IMR-90 (cell line): ENCODE data around the gene STIM1. TPM values are rescaled to one million over a fixed set of nuclear protein-coding genes. Genes with fewer than 3 reads are reported as not detected.

Experiments used
- CEBPB ChIP-seq: IDR thresholded peaks from 2 replicates; pipeline ENCODE4 v1.6.1; 2012; ENCODE audit warnings: low read depth, low read length, improper control_type of control experiment
- MAFK ChIP-seq: IDR thresholded peaks from 2 replicates; pipeline ENCODE4 v1.6.1; 2012; ENCODE audit warnings: low read depth, low read length, improper control_type of control experiment
- MXI1 ChIP-seq: IDR thresholded peaks from 2 replicates; pipeline ENCODE4 v1.6.1; 2012; ENCODE audit warnings: low read depth, mild to moderate bottlenecking, low read length, moderate library complexity, borderline replicate concordance
- RCOR1 ChIP-seq: IDR thresholded peaks from 2 replicates; pipeline ENCODE4 v1.6.1; 2012; ENCODE audit warnings: mild to moderate bottlenecking, low read length, improper control_type of control experiment; ENCODE audit not compliant: insufficient replicate concordance
- polyA plus RNA-seq, 3 experiments: library from polyadenylated mRNA; depleted of rRNA; stranded (reverse); fragments of >200 nt; gene quantifications; 2 replicates each; pipeline ENCODE4 v1.2.3, GENCODE V29; 2012; ENCODE audit warnings: low replicate concordance in 1 of 3
- total RNA-seq: library from RNA; depleted of rRNA; stranded (reverse); fragments of >200 nt; gene quantifications from 2 replicates; pipeline ENCODE4 v1.2.3, GENCODE V29; 2012
- TF ChIP-seq, protein P1 (sequence below): fragments of 150-350 bp; IDR thresholded peaks from 2 replicates; pipeline ENCODE4 v1.6.1; 2017; ENCODE audit warnings: mild to moderate bottlenecking, antibody characterized with exemption, low read length, low read depth

STIM1 gene
- total and polyA plus RNA-seq, 2 of the 4 experiments (the other 2 are of a cell fraction): 17.9 to 23.0 TPM

DNA sequence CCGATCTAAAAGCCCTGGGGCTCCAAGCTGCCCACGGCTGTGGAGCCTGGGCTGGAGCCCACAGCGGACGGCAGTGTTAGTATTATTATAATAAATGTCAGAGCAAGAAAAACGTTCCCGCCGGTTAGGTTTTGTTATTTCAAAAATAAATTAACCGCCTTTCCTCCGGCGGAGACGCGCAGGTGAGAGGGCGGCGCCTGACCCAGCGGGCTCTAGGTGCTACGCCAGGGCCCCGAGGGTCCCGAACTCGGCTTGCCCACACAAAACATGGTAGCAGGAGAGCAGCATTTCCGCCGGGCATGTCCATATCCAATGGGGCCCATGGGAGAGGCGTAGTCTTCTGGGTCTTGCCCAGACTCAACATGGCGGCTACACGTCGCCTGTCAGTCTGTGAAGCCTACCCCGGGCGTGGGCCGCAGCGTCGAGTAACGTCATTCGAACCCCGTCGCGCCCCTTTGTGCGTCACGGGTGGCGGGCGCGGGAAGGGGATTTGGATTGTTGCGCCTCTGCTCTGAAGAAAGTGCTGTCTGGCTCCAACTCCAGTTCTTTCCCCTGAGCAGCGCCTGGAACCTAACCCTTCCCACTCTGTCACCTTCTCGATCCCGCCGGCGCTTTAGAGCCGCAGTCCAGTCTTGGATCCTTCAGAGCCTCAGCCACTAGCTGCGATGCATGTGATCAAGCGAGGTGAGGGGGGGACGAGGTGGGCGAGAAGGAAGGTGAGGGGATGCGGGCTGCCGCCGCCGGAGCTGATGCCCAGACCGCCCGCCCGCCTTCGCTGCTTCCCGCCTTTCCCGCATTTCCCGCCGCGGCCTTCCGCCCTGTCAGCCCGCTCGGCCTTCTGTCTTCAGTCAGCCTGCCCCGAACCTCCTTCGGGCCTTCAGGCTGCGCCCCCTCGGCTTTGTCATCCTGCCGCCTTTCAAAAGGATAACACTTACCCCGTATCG, 239.2 kb downstream of the STIM1 start, which contains the start of gene RRM1 (continued):
- no peak for TF ChIP-seq RCOR1
- TF ChIP-seq MAFK: no peak
- TF ChIP-seq, protein P1, sequence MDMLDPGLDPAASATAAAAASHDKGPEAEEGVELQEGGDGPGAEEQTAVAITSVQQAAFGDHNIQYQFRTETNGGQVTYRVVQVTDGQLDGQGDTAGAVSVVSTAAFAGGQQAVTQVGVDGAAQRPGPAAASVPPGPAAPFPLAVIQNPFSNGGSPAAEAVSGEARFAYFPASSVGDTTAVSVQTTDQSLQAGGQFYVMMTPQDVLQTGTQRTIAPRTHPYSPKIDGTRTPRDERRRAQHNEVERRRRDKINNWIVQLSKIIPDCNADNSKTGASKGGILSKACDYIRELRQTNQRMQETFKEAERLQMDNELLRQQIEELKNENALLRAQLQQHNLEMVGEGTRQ: no peak
- no peak for TF ChIP-seq CEBPB
- TF ChIP-seq MXI1: peak; percentile 79
